H54 (cell line): ENCODE measurements around the gene EXOC1L.

ENCODE experiments used
- DNase-seq: peaks from one replicate; pipeline ENCODE4 v3.0.0; 2011; ENCODE audit warnings: low spot score, mixed read lengths; ENCODE audit not compliant: insufficient read length
- FAIRE-seq: peaks from 3 replicates; lab custom pipeline; 2011; peaks lifted over from hg19 to GRCh38; lab: Jason Lieb, UNC
- POLR2A ChIP-seq: IDR thresholded peaks from 2 replicates; pipeline ENCODE4 v1.6.1; 2011; ENCODE audit warnings: low read depth, mild to moderate bottlenecking, low read length

Gene EXOC1L

GRCh38 chr4:55851885-55852284 is 32.3 kb downstream of the EXOC1L start:
- DNase-seq: no peak
- no peak for FAIRE-seq
- no peak for TF ChIP-seq POLR2A

GRCh38 chr4:55853484-55854046 is 34.0 kb downstream of the EXOC1L start, which contains the start of gene EXOC1:
Gene EXOC1, plus strand, starts transcription at chr4:55853648. Its CDS starts 4,676 bp downstream, at chr4:55858324.
- TF ChIP-seq POLR2A: peak; percentile 82
- DNase-seq (peak; percentile 57), FAIRE-seq (peak; percentile 94)

DNA sequence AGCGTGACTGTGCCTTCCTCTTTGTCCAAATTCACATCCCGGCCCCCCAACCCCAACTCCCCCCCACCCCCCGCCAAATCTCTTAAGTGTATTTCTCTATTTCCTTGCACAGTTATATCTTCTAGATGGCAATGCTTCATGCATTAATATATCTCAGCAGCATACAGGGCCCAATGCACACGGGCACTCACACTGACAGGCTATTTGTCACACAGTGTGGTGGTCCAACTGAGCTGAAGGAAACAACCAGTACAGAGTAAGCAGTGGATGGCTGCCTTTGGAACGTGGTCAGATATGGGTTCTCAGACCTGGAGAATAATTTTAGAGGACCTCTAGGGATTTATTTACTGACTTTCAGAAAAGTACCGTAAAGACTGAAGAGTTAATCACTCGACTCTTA is 34.5 kb downstream of the EXOC1L start:
- FAIRE-seq: no peak
- TF ChIP-seq POLR2A: no peak

DNA sequence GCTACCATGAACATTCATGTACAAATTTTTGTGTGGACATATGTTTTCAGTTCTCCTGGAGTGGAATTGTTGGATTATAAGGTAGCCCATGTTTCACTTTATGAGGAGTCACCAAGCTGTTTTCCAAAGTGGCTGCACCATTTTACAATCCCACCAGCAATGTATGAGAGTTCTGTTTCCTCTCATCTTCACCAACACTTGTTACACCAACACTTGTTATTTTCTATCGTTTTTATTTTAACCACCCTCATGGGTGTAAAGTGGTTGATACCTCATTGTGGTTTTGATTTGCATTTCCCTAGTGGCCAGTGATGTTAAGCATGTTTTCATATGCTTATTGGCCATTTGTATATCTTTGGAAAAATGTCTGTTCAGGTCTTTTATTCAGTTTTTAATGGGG is 38.0 kb downstream of the EXOC1L start:
- no peak for TF ChIP-seq POLR2A
- FAIRE-seq (no peak), DNase-seq (no peak)

More for the DNA sequence above, 34.5 kb downstream of the EXOC1L start:
- no peak for DNase-seq

DNA sequence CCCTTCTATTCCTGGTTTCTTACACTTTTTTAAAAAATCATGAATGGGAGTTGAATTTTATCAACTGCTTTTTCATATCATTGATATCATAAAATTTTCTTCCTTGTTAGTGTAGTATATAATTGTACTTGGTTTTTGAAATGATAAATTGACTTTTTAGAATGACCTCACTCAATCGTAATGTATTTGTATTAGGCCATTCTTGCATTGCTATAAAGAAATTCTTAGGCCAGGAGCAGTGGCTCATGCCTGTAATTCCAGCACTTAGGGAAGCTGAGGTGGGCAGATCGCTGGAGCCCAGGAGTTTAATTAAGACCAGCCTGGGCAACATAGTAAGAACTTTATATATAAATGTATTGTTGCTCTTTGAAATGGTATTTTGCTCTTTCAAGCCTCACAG is 40.1 kb downstream of the EXOC1L start:
- no peak for FAIRE-seq
- no peak for DNase-seq

GRCh38 chr4:55864577-55865223 is 45.1 kb downstream of the EXOC1L start:
- TF ChIP-seq POLR2A: no peak
- no peak for FAIRE-seq
- DNase-seq: no peak

More for the DNA sequence above, 40.1 kb downstream of the EXOC1L start:
- TF ChIP-seq POLR2A: no peak

DNA sequence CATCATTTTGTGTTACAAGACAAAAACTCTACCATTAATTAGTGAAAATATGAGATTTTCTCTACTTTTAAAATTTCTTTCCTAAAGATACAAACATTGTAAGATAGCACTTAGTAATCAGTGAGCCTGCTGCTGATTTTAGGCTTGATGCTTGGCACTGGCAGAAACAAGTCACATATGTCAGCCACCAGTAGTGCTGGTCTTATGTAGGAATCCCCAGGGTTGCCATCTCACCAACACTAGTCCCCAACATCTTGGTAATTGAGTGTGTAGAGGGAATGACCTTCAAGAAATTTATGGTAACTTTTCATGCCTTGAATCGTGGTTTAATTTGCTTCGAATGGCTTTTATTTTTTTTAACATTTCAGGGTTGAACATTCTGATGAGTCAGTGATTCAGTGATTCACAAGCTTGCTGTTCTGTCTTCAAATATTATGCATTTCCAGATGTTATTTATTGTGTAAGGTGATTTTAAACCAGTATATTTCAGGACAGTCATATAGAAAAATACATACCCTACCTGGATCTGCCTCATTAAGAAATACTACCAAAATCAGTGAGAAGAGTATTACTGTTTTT is 45.7 kb downstream of the EXOC1L start:
- no peak for TF ChIP-seq POLR2A
- DNase-seq (no peak), FAIRE-seq (peak; percentile 81)

DNA sequence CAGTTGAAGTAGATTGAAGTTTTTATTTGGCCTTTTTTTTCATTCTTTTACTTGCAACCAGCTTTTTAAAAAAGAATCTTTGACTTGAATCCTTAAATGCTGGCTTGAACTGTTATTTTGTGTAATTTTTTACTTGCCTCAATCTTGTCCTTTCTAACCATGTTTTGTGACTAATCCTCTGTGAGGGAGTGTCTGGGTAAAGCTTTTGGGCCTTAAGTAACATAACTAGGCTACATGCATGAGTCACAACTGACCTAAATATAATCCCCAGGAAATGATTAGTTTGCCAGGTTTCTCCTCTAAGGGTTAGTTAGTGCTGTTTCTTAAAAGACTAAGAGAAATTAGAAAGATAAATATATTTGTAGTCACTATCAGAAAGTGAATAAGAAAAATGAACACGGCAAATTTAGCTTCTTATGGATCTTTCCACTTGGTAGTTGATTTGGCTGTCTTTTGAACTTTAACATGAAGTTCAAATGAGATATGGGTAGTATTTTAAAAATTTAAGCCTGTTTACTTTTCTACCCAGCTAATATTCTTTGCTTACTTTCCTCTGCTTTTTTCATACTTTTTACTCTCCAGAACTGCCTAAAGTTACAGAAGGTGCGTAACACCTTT is 46.8 kb downstream of the EXOC1L start:
- no peak for TF ChIP-seq POLR2A
- peak; percentile 85 for FAIRE-seq
- peak; percentile 6 for DNase-seq

- peak; percentile 58 for FAIRE-seq
- no peak for DNase-seq
- no peak for TF ChIP-seq POLR2A
Observed at GRCh38 chr4:55866973-55867574, 47.5 kb downstream of the EXOC1L start.

DNA sequence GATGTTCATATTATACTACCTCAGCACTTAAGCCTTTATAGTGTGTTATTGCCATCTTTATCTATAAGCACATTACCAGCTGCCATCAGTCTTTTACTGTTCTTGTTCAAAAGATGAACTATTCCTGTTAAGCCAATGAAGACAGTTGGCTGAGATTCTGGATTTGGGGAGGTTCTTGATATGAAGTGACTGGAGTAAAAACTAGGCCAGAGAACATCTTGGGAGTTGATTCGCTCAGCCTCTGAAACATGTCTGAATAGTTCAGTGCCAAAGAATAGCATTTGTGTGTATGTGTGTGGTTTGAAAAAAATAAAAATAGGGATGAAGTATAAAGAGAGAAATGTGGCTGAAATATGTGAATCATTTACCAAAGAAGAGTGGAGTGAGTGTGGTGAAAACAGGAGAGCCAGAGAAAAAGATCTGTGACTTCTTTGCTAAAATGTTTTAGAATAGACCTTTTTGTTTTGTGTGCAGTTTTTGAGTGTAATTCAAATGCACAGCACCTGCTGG is 49.0 kb downstream of the EXOC1L start:
- FAIRE-seq: no peak
- no peak for TF ChIP-seq POLR2A
- no peak for DNase-seq

- no peak for TF ChIP-seq POLR2A
- no peak for FAIRE-seq
Observed at GRCh38 chr4:55871299-55871800, 51.8 kb downstream of the EXOC1L start.

GRCh38 chr4:55874831-55875230 is 55.2 kb downstream of the EXOC1L start:
- TF ChIP-seq POLR2A: no peak
- DNase-seq (no peak), FAIRE-seq (no peak)

More at GRCh38 chr4:55871299-55871800, 51.8 kb downstream of the EXOC1L start:
- no peak for DNase-seq

- DNase-seq: no peak
Observed at GRCh38 chr4:55876387-55876786, 56.8 kb downstream of the EXOC1L start.

DNA sequence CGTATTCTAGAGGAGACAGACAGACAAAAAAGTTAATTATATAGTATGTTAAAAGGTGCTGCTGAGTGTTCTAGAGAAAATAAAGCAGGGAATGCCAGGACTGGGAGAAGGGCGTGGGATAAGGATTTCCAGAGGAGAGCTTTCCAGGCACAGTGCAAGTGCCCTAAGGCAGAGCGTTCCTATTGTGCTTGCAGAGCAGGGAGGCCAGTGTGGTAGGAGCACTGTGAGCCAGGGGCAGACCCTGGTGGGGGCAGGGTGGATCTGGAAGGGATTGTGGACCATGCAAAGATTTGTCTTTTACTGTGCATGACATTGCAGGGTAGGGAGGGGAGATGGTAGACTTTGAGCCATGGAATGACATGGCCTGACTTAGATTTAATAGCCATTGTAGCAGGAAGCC is 59.6 kb downstream of the EXOC1L start:
- no peak for FAIRE-seq

More at GRCh38 chr4:55876387-55876786, 56.8 kb downstream of the EXOC1L start:
- no peak for TF ChIP-seq POLR2A
- no peak for FAIRE-seq

More for the DNA sequence above, 59.6 kb downstream of the EXOC1L start:
- no peak for TF ChIP-seq POLR2A
- DNase-seq: no peak
